HG03565 (cell line): ENCODE results near the gene KARS1.
A peak's percentile ranks its signal among the peaks of the same experiment; 100 is the strongest.
"Not testable (repeated sequence)": the region's sequence is repeated elsewhere in the genome, so short reads cannot be mapped to it uniquely, and the experiment has no call there.

Source experiments
- ATAC-seq: cut with Tn5 transposase; IDR thresholded peaks from one replicate; pipeline ENCODE4 v1.9.1; 2021; ENCODE audit warnings: mild to moderate bottlenecking, moderate library complexity; ENCODE audit not compliant: unreplicated experiment

Gene KARS1

DNA sequence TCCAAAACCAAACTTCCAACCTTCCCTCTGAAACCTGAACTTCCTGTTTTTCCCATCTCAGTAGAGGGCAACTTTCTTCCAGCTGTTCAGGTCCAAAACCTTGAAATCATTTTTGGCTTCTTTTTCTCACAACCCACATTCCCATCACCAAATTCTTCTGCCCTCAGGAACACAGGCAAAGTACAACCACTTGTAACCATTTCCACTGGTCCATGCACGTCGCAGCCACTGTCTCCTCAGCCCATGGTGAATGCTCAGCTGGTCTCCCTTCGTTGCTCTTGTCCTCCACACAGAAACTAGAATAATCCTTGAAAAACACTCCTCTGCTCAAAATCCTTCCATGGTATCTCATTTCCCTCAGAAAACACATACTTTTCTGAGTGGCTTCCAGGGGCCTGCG, 20.7 kb downstream of the KARS1 start:
- no peak for ATAC-seq

DNA sequence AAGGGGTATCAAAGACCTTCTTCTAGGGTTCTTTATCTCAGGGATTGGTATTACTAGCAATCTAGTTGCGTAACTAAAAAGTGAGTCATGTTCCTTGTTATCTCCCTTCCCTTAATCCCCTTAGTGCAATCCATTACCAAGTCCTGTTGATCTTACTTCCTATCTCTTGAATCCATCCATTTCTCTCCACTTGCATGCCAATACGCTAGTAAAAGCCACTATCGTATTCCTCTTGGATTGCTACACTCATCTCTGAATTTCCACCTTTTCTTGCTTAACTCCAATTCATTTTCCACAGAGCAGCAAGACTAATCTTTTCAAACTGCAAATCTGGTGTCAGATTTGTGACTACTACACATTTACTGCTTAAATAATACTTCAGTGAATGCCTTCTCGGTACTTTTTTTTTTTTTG, 22.5 kb downstream of the KARS1 start:
- no peak for ATAC-seq

DNA sequence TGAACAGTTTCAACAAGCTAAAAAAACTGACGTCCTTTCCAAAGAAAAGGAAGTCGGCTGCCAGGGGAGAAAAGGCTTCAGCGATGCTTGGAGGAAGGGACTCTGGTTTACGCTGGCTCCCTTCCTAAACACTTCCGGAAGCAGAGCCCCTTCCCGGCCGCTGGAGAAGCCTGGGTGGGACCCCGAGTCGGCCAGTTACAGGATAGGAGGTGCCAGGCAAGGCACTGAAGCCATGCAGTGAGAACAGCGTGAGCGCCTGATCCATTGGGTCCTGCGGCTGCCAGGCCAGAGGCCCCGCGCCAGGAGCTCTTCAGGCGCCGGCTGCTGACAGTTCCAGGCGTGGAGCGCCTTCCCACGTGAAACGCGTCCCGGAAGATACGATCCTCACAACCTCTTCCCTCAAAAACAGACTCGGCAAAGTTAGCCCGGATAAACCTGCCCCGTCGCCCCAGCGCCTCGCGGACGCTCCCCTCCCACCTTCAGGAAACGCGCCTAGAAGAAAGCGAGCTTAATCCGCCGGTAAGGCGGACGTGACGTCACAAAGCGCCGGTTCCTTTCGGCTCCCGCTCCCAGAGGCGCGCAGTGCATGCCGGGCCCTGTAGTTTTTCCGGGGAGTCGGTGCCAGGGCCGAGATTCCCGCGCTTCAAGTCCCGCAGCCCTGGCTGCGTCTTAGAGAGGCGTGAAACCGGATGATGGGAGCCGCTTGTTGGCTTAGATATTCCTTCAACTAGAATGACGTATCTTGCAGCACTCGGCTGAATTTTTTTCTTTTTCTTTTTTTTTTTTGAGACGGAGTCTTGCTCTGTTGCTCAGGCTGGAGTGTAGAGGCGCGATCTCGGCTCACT, 24.5 kb downstream of the KARS1 start, which contains the start of gene ADAT1:
ADAT1 (minus strand) TSS at position 521 of the 845 bp plus-strand sequence. CDS start 2,482 bp downstream, outside the sequence.
- peak; percentile 81 for ATAC-seq

DNA sequence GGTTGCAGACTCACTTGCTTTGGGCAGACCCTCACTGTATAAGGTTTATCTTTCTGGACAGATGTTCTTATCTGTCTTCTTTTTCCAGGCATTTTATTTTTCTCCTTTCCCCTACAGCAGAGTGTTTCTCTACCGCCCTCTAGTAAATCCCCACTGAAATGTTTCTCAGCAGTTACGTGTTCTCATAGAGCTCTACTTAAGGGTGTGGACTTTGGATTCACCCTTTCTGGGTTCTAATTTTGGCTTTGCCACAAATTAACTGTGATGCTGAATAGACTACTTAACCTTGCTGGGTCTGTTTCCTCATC, 26.3 kb downstream of the KARS1 start:
- ATAC-seq, result no peak

DNA sequence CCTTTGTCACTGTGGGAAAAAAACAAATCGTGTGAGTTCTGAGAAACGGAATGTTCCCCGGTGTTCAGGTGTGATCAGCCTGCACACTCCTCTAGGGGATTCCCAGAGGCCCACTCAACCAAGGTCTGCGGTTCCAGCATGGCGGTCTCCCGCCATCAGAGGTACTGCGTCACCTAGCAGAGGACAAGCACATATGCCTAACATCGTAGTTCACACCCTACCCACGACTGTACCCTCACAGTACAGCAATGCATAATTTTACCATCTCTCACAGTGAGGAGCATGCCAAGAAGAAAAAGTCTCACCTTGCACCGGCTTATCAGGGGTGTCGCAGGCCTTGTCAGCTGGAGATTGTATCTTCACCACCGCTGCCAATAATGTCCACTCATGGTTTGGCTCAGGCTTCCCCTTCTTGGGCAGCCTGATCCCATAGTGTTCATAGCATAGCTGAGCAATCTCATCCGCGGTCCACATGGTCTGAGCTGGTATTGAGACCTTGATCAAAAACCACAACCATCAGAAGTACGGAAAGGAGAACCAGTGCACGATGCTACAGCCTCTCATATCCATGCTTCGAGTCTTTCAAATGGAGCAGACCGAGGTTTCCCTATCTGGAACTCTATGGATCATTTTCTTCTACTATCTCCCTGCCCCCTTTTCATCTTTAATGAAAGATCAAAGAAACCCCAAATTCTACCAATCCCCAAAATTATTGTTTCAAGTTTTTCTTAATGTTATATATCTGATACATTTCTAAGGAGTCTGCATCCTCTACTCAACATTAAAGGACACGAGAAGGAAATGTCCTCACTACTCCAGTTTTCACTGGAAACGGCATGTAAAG, 26.9 kb downstream of the KARS1 start:
- no peak for ATAC-seq

DNA sequence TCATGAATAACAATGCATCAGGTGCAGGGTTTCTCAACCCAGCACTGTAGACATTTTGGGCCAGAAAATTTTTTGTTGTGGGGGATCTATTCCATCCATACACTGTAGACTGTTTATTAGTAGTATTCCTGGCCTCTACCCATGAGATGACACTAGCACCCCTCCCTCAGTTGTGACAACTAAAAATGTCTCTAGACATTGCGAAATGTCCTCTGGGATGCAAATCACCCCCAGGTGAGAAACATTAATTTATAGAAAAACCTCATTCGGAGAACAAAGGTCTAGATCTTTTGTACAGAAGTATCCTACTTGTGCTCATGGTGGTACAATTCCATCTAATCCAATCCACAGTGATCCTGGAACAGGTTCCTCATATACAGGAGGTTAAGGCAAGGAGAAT, 28.7 kb downstream of the KARS1 start:
- ATAC-seq, result no peak

DNA sequence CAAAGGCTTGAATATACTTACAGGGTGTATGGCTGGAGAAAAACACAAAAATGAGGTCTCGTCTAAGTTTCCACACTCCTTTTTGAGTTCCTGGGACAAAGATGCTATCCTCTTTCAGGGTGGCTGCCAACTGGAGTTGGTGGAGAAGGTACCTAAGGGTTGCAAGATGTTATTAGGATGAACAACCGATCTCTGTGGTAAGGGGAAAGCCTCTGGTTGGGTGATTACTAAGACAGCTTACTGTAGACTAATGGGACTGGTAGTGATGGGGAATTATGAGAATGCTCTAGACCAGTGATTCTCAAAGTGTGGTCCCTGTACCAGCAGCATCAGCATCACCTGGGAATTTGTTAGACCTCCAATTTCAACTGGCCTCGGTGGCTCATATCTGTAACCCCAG, 30.3 kb downstream of the KARS1 start:
- no peak for ATAC-seq

DNA sequence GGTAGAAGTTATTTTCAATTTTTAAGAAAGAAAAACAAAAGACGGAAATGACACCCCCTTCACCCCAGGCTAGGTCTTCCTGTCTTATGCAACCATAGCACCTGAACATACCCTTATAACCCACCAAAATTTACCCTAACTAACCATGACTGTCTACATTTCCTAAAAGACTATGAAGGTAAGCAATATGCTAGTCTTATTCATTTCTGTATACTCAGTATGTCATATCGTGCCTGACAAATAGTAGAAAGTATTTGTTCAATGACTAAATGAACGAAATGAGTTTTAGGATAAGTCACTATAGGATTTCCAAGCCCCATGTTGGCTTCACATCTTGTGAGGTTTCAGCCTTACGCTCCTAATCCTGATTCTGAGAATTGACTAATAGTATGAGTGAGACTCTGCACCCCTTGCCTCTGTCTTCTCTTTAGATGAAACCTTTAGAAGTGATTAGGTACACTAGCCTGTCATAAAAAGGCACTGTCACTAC, 30.9 kb downstream of the KARS1 start:
- no peak for ATAC-seq

DNA sequence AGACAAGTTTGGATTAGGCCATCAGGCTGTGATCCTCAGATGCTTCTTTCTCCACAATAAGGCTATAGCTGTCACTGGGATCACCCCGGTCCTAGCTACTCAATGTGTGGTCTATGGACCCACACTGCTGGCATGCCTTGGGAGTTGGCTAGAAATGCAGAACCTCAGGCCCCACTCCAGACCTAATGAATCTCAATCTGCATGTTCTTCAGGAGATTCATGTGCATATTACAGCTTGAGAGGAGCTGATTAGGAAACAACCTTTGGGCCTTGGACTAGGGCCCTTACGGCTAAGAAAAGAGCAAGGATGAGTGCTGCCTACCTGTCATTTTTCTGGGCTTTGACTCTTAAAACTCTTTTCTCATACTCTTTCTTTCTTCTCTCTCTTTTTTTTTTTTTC, 31.8 kb downstream of the KARS1 start:
- no peak for ATAC-seq

DNA sequence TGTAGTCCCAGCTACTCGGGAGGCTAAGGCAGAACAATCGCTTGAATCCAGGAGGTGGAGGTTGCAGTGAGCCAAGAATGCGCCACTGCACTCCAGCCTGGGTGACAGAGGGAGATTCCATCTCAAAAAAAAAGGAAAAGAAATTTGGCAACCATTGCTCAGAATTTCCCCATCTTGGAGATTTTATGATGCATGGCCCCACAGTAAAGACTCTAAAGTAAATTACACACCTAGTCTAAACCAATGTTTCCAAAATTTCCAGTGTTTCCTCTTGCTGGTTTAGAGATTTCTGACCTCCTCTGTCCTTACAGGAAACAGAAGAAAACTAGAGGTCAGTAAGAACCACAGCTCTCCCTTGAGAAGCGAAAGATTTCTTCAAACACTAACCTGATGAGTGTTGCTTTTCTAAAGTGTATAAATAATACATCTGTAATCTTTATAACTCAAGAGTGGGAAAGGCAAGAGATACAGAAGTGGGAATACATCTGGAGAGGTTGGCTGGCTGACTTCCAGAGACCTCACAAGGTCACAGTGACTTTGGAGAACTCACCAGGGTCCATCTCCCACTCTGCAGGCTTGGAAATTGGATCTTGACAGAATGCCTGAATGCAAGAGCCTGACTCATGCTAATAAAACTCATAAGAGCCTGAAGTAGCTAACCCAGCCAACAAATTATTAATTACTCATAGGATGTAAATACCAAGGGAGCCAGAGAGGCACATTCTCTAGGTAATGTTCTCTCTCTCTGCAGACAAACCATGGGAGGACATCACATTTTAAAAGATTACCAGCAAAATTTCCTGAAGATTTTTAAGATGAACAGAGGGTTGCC, 33.2 kb downstream of the KARS1 start:
- no peak for ATAC-seq

DNA sequence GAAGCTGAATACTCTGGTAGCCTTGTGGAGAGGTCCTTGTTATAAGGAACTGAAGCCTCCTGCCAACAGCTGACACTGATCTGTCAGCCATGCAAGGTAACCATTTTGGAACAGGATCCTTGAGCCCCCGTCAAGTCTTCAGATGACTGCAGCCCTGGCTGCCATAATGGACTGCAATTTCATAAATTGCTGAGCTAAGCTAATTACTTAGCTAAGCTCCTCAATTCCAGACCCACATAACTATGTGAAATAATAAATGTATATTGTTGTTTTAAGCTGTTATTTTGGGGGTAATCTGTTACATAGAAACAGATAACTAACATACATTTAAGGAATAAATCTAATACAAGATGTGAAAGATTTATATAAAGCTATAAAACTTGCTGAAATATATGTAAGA, 41.0 kb downstream of the KARS1 start:
- no peak for ATAC-seq

DNA sequence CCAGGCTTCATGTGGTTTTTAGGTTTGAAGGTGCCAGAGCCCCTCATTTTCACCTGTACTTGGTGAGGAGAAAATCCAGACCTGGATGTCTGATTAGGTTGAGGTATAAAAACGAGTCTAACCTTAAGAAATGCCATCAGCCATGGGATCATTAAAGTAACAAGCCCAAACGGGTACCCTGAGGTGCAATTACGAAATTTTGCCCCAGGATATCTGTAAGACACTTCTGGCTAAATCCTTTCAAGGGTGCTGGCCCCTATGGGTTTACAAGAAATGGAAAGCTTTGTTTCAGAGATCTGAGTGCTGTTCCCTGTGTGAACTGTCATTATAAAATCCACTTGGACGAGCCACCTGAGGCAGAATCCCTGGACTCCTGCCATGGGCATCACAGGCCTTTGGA, 44.2 kb downstream of the KARS1 start:
- no peak for ATAC-seq

DNA sequence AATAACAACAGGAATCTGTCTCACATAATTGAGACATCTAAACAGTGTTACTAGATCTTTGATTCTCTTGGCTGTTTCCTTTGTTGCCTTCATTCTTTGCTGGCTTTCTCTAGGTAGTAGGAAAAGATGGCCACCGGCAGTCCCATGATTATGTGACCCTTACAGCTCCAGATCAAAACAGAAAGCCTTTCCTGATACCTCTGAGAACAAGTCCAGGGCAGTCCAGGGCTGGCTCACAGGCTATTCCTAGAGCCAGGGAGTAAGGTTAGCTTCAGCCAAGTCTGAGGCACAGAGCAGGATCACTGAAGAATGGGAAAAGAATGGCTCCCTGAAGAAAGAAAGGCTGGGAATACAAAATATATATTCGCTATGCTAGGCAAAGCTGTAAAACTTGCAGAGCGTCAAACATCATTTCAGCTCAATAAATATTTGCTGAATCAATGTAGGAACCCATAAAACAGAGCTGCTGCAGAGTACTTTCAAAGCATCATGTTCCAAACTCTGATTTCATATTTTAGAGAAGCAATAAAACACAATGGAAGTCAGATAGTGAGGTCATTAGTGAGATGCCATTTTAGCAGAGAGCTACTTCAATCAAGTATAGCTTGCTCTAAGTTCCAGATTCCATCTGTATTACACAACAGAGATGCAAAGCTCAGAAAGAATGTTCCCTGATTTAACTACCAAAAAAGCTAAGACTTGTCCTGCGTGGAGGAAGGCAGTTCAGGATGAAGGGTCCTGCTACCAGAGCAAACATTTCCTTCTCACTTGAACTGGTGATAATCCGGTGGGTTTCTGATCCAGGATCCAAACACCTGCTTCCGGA, 47.8 kb downstream of the KARS1 start:
- no peak for ATAC-seq

DNA sequence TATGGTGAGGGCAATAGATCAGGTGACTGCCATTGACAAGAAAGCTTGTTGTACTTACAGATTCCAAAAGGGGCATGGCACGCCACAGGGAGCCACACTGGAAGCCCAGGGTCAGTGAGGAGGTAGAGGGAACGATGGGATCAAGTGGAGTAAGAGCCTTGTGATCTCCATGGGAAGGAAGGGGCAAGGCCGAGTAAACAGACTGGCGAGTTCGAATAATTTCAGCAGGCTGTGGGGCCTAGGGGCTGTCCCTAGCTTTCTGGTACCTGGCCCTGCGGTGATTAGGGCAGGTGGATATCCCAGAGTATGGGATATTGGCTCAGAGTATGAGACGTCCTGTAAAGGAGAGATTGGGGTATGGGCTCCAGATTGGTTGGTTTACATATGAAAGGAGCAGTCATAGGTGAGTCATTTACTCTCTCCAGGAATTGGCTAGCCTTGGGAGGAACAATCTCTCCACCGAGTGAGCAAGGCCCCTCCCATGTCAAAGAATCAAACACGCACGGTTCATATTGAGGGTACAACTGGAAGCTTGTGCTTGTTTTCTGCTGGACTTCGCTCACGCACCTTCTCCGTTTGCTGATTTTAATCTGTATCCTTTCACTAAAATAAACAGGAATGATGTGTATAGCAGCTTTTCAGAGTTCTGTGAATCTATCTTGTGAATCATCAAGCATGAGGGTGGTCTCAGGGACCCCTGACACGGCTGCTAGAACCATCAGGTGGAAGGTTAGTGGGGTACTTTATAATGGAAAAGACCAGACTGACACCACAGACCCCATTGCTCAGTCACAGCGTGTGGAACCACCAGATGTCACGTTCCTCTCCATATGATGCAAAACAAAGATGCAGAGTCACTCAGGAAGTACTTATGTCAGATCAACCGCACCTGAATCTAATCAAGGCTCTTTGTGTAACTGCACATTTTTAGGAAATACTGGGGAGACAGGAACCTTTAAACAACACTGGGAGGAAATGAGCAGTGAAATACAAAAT, 53.3 kb downstream of the KARS1 start:
- ATAC-seq, result no peak

DNA sequence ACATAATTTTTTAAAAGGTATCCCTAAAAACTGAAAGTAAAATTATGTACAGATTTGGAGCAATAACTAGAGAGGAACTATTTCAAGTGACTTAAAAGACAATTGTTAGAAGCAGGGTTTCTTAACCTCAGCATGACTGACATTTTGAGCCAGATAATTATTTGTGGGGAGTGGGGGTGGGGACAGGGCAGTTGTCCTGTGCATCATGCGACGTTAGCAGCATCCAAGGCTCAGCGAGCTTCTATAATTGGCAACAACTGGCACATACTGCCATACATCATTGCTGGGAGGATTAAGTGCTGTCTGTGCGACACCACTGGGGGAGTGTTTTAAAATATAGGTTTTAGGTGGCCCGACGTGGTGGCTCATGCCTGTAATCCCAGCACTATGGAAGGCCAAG, 54.2 kb downstream of the KARS1 start:
- ATAC-seq, result no peak

DNA sequence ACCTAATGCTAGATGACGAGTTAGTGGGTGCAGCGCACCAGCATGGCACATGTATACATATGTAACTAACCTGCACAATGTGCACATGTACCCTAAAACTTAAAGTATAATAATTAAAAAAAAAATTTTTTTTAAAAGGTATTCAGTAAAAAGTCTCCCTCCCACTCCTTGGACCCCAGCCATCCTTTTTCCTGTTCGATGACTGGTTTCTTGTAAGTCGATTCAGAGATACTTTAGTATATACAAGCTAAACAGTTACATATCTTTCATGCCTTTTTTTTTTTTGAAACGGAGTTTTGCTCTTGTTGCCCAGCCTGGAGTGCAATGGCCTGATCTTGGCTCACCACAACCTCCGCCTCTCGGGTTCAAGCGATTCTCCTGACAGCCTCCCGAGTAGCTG, 55.5 kb downstream of the KARS1 start:
- ATAC-seq, result not testable (repeated sequence)

DNA sequence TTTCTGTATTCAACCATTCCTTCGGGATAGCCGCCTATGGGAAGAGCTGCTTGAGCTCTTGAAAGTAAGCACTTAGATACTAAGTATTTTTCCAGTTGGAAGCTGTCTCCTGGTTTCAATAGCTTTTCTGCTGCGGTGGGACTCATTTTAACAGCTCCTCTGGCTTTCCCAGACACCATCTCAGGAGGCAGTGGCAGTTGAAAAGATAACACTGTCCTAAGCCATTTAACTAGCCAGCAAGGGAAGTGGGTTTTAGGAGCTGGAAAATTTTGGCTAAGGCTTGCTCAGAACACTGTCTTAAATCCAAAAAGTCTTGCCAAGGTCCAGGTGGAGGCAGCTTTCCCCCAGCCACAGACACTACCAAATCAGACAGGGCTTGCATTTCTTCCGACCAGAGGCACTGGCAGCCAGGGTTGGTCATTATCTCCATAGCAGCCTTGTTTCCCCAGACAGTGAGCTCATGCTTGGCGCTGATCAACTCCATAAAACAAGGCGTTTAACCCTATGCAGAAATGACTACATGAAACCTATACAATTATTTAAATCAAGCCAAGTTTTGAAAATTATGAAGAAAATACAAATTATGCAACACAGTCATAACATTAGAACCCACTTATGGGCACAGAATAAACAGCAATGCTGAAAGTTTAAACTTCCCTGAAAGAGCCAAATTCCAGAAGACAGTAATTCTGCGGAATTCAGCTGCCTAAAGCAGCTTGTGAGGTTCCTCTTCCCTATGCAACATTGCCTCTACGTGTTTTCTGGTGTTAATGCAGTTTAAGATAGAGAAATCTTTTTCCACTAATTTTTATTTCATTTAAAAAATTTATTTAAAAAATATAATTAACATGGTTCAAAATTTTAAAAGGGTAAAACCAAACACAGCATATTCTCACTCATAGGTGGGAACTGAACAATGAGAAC, 56.3 kb downstream of the KARS1 start:
- no peak for ATAC-seq

DNA sequence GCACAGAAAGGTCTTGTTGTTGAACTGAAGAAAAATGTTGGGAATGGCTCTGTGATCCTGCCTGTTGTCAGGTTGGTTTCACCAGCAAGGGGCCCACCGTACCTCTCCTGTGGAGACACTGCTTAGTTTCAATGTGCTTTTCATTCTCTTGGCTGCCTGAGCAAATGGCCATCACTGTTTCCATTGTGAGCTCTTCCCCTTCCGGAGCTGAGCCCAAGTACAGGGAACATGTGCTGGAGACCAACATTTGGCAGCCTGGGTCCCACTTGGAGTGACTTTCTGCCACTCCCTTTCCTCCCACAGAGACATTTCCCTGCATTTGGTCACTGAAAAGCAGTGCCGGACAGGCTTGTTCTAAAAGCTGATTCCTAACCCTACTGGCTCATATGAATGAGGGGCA, 58.2 kb downstream of the KARS1 start:
- no peak for ATAC-seq
